Measurements from ENCODE around the gene MKLN1. TPM values are rescaled to one million over a fixed set of nuclear protein-coding genes. Genes with fewer than 3 reads are reported as not detected.
A peak's percentile ranks its signal among the peaks of the same experiment; 100 is the strongest.

Gene MKLN1
- total and polyA plus RNA-seq, 2 of the 13 experiments (the other 11 are each of a cell fraction or from before 2014, with no cell fraction given): 33.6 to 43.5 TPM

GRCh38 chr7:131354390-131354789, 26.7 kb downstream of the MKLN1 start:
- Histone ChIP-seq H3K4me2 (ENCODE audit: low read depth, low read length) (no peak overlapping the region), H3K9me3 (ENCODE audit: low read length) (no peaks in the 10 kb centered on the region), H3K4me3 (replicated peaks in 1 of 3; ENCODE audit: insufficient read depth in 1 of 3, low read depth in 2 of 3, low read length in 3 of 3) (no peak overlapping the region), H3K79me2 (ENCODE audit: insufficient read depth, low read length) (peaks cover 99% of the 10 kb centered on the region), H2AFZ (ENCODE audit: low read length) (no peak overlapping the region), H3K4me1 (ENCODE audit: insufficient read depth, low read length) (0 out of 2 replicates have a peak, but pooled peaks cover 4% of the 10 kb centered on the region), H3K9ac (ENCODE audit: insufficient read depth, low read depth, low read length) (no peak overlapping the region), H3K36me3 (replicated peaks in 1 of 2; ENCODE audit: control insufficient read depth in 1 of 2, insufficient read depth in 2 of 2, low read length in 2 of 2) (peaks cover 0 to 3% of the 10 kb centered on the region in 2 experiments; a peak in 3 of 5 replicates), H4K20me1 (ENCODE audit: insufficient read depth, low read length) (peaks cover 44% of the 10 kb centered on the region), H3K27ac (ENCODE audit: extremely low read length, insufficient read depth, low read length) (no peak overlapping the region), H3K27me3 (ENCODE audit: control insufficient read depth in 1 of 2, insufficient read depth in 2 of 2, low read length in 2 of 2) (no peaks in the 10 kb centered on the region)
- DNase-seq (ENCODE audit: low spot score) (no peak), ATAC-seq (no peak), FAIRE-seq (no peak)
- no TSS peak for BruUV-seq (replicated peaks)
- intact Hi-C loops (cut with micrococcal nuclease; ENCODE audit: unreplicated experiment): no loop called here
- in situ Hi-C loops (cut with HindIII; ENCODE audit: extremely low pct_ligation_motif_present, low pct_unique_long_range_greater_than_20kb): no loop called here
- CTCF ChIA-PET (ENCODE audit: low intra/inter-chr PET ratio, low total read pairs): no interaction called here
- 93% methylated on average over 3 of the region's 3 CpGs for WGBS (ENCODE audit: low lambda C conversion rate)
- POLR2A ChIA-PET: no interaction called here
- TF ChIP-seq ATF7 (IDR thresholded peaks at IDR 0.05) (peak; percentile 74), ATF7 (CRISPR knock-in tag; IDR thresholded peaks at IDR 0.05) (no peak), ZNF879 (CRISPR knock-in tag; IDR thresholded peaks at IDR 0.05) (no peak), ZNF362 (CRISPR knock-in tag; IDR thresholded peaks at IDR 0.05; ENCODE audit: borderline replicate concordance) (no peak), ZNF639 (CRISPR knock-in tag; conservative IDR thresholded peaks at IDR 0.05) (no peak), ZBED4 (CRISPR knock-in tag; IDR thresholded peaks at IDR 0.05; ENCODE audit: borderline replicate concordance) (no peak)

Data from HepG2 (cell line).